GM12874 (cell line): Measurements from ENCODE around the gene CCDC57.

ENCODE experiments used
- CTCF ChIP-seq: IDR thresholded peaks from 2 replicates; pipeline ENCODE4 v1.5.1; 2011; ENCODE audit warnings: low read depth, mild to moderate bottlenecking, control low read depth, low read length, moderate library complexity; ENCODE audit not compliant: insufficient read depth

CCDC57 gene

DNA sequence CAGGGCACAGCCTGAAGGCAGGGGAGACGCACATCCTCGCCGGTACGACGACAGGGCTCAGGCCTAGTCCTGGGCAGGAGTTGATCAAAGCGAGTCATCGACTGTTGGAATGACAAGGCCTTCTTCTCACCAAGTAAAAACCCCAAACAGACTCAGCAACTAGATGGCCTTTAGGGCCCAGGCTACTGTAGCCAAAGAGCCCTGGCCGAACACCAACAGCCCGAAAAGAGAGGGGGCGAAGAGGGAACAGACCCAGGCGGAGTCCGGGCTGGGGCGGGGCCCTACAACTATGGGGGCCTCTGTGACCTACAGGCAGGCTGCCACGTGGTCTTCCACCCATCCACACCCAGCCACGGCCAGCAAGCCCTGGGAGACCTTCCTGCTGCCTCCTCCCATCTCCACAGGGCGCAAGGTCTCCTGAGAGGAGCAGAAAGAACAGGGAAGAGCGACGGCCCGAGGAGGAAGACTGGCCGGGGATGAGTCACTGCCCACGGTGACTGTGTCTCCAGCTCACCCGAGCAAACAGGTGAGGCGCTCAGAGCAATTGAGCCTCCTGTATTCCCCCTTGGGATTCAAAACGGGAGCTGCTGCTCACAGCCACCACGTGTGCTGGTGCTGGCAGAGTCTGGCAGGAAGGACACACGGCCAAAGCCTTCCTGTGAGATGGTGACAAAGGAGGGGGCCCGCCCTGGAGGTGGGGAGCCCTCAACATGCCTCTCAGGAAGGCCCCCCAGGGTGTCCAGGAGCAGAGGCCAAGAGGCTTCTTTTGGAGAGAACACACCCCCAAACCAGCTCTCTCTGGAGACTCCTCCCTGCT is 33.9 kb upstream of the CCDC57 start:
- TF ChIP-seq CTCF: no peak

- no peak for TF ChIP-seq CTCF
Observed at GRCh38 chr17:82246040-82246364, 33.4 kb upstream of the CCDC57 start.

DNA sequence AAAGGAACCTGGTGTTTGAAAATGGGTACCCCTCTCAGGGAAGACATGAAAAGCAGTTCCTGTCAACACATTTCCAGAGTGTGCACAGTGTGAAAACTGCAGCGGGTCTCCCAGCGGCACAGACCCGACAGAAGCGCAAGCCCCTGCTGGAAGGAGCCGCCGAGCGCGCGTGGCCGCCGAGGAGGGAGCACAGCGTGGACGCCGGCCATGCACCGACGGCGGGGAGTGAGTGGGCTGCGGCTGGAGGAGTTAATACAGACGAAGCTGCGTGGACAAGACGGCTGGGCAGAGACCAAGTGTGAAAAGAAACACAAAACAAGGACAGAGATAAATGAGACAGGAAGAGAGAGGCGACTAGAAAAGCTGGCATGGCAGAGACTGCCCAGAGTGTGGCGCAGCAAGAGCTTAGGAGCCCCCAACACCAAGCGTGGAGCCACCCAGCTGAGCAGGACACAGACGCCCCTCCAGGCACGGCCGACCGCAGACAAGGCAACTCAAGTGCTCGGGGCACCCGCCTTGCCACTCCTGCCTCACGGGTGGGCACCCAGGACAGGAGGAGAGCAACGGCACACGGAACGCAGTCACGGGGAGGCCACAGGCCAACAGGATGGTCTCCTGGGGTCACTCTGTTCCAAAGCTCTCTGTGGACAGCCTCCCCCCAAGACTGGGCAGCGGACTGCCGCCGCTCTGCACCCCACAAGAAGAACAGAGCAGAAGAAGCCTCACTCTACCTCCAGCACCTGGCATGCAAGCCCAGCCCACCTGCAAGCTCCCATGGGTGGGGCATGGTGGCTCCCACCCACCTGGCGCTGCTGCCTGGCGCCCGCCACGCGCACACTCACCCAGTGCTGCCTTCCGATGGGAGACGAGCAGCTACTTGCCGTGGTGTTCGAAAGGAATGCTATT is 32.7 kb upstream of the CCDC57 start:
- no peak for TF ChIP-seq CTCF

DNA sequence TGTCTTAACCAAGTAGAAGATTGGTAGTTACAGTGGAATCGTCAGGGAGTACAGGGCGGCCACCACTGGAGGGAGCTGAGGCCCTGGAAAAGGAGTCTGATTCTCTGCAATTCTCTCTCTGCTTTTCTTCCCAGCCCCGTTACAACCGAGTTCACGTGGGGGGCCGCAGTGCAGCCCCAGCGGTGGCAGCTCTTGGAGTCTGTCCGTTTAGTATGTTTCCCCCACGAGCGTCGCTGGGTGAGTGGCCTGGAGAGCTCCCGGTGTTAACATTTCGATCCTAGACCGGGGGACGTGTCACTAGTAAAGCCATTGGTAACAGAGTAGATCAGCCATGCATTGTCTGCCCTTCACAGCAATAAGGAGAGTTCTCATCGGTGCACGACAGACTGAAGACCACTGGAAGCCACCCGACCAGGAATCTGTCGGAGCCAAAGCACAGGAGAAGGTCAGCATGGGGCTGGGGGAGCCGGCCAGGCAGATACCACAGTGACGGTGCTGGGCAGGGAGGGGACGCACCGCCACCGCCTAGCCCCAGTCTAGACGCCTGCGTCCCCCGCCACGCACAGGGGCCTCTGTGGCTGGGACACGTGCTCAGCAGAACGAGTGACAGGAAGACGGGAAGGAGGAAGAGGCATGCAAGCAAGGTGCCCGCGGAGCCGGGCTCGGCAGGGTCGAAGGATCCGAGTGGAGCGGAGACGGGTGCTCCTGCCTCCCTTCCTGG is 31.9 kb upstream of the CCDC57 start:
- peak; percentile 46 for TF ChIP-seq CTCF

DNA sequence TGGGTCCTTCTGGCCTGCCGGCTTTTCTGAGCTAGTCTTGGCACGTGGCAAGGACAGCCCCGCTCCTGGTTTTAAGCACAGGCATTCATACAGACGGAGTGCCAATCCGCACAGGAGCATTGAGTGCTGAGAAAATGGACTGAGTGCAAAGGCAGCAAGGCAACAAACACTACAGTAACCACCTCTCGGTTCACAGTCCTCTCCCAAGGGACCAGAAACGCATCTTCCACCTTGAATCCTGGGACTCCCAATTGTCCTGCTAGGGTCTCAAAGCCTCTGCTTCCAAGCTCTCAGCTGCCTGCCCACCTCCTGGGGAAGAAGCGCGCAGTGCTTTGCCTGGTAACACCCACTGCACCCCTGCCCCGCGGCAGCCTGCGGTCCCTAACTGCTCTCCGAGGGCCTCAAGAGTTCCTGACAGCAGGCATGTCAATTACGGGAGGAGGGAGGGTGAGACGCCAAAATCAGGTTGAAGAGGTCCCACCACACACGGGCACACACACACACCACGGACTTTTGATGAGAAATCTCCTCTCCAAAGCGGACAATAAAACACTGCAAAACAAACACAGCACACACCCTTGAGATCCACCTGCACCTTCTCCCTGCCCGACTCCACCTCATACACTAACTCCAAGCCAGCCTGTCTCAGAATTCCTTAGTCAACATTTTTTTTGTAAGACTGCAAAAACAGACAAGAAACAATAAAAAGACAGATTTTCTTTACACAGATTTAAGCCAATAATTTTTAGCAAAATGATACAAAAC is 31.2 kb upstream of the CCDC57 start:
- no peak for TF ChIP-seq CTCF

- no peak for TF ChIP-seq CTCF
Observed at GRCh38 chr17:82242977-82243647, 30.5 kb upstream of the CCDC57 start.
